GM21423 (cell line): ENCODE measurements around the gene MYO3A.

Experiments
- ATAC-seq: cut with Tn5 transposase; IDR thresholded peaks from one replicate; pipeline ENCODE4 v1.9.1; 2021; ENCODE audit warnings: mild to moderate bottlenecking, moderate library complexity; ENCODE audit not compliant: unreplicated experiment

The MYO3A gene

DNA sequence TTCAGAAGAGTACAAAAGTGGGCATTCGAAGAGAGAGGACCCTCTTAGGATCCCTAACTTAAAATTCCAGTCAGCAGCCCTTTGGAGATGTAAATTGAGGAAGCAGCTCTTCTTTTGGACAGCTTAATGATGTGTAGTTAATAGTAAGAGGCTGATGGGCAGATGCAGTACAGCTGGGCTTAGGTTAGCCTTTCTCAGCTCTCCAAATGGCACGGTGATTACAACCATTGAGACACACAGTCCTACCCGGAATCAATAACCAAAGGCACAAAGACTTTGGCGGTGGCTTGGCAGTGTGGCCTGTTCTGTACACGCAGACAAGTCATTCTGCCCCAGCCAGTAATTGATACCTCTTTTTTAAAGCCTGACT, 309.3 kb downstream of the MYO3A start:
- no peak for ATAC-seq

DNA sequence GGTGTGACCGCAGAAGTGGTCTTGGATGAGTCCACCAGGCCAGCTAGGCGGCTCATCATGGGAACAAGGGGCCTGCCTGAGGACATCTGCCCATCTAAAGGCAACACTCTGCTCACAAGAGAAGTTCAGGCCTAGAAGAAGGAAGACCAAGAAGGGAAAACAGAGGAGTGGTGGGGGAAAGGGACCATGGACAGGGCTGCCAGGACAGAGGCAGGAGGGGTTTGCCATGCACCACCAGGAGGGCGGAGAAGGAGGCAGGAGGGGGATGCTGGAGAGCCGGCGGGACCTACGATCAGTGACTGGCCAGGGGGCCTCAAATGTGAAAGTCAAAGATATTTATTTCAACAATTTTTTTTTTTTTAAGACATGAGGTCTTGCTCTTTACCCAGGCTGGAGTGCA, 315.7 kb downstream of the MYO3A start:
- no peak for ATAC-seq

DNA sequence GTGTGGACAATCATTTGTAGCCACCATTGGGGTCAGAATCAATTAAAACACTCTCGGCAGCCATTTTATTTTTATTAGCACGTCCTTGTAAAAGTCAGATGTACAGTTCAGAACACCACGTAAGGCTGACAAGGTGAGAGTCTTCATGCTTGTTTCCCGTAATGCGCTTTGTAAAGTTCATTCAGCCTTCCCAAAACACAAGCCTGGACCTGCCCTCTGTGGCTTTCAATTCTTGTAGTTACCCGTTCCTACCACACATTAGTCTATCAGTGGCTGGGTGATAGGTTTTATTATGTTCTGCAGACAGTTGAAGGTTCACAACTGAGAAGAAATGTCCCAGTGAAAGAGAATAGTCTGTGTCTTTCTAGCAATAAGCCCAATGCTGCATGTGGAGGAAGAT, 317.9 kb downstream of the MYO3A start:
- no peak for ATAC-seq

DNA sequence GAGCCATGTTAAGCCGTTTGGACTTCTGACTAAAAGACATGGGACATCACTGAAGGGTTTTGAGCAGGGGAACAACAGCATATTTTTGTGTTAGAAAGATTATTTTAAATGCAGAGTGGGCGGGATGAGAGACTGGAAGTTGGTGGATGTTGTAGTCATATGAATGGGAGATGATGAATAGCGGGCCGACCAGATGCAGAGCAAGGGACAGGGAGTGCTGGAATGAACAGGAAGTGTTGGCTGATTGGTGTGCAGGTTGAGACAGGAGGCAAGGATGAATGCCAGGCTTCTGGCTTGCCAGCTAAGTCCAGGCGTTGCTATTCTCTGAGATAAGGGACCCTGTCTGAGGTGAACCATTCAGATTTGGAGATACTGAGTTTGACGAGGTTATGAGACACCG, 320.6 kb downstream of the MYO3A start:
- ATAC-seq = no peak

DNA sequence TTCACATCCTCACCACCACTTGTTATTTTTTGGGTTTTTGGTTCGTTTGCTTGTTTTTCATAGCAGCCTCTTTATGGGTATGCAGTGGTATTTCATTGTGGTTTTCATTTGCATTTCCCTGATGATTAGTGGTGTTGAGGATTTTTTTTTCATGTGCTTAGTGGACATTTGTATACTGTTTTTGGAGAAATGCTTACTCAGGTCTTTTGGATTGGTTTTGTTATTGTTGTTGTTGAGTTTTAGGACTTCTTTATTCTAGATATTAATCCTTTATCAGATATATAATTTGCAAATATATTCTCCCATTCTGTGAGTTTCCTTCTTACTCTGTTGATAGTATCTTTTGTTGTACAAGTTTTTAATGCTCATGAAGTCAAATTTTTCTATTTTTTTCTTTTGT, 325.3 kb downstream of the MYO3A start:
- ATAC-seq = no peak
